Testis (tissue), 3 donors: ENCODE measurements around the gene MYH9. TPM values are rescaled to one million over a fixed set of nuclear protein-coding genes. Genes with fewer than 3 reads are reported as not detected.
A peak's percentile ranks its signal among the peaks of the same experiment; 100 is the strongest.

Experiments used
- DNase-seq: peaks from one replicate; pipeline ENCODE4 v3.0.0-alpha.2; 2019
- H3K27ac ChIP-seq, 2 donors: fragments of 200-600 bp; sonication (generic); one replicate each; pipeline ENCODE4 v1.5.1; 2019
- H3K27me3 ChIP-seq: fragments of 200-600 bp; sonication (generic); one replicate; pipeline ENCODE4 v1.5.1; 2019
- H3K36me3 ChIP-seq: fragments of 200-600 bp; sonication (generic); one replicate; pipeline ENCODE4 v1.5.1; 2017; ENCODE audit warnings: low read depth; ENCODE audit errors: missing control alignments
- H3K4me1 ChIP-seq: fragments of 200-600 bp; sonication (generic); one replicate; pipeline ENCODE4 v1.5.1; 2019
- H3K4me3 ChIP-seq, 2 donors: fragments of 200-600 bp; sonication (generic); one replicate each; pipeline ENCODE4 v1.5.1; 2017 to 2019
- H3K9me3 ChIP-seq: fragments of 200-600 bp; sonication (generic); one replicate; pipeline ENCODE4 v1.5.1; 2017
- POLR2A ChIP-seq: fragments of 450-650 bp; IDR thresholded peaks from one replicate; pipeline ENCODE4 v1.6.1; 2017; ENCODE audit warnings: antibody characterized with exemption, mild to moderate bottlenecking, moderate library complexity
- WGBS, 2 donors: methylation state at CpG; one replicate each; pipeline ENCODE4 v1.1.5; 2018; 5-methylcytosine and 5-hydroxymethylcytosine counted together
- intact Hi-C: fragments of 100-400 bp; cut with DNase I; formaldehyde crosslinking; loops from one replicate; pipeline ENCODE4 v1.15.1; 2023; ENCODE audit warnings: low total_unique reads
- polyA plus RNA-seq: library from polyadenylated mRNA; stranded (reverse); fragments of 350-450 nt; fragmentation: Illumina TruSeq; extraction: RNeasy Lipid Tissue Mini Kit (QIAGEN cat#74804); gene quantifications from one replicate; pipeline ENCODE4 v1.2.3, GENCODE V29; 2014; ENCODE audit warnings: low read depth, low replicate concordance; ENCODE audit not compliant: insufficient read depth
- total RNA-seq, 2 donors: library from RNA; depleted of rRNA; stranded (reverse); fragments of >200 nt; gene quantifications; one replicate each; pipeline ENCODE4 v1.2.3, GENCODE V29; 2016
- TF ChIP-seq, protein P1 (sequence below), 3 experiments: fragments of 450-650 bp in 2 of 3; fragments of 200-600 bp in 1 of 3; sonication (generic) in 1 of 3; IDR thresholded peaks; one replicate each; pipeline ENCODE4 v1.5.1; 2016 to 2019; ENCODE audit warnings: antibody characterized with exemption in 3 of 3, mild to moderate bottlenecking in 2 of 3, moderate library complexity in 1 of 3

MYH9 gene
- total and polyA plus RNA-seq, 3 donors from 2014 or later: 129 to 146 (median 141) TPM

- Histone ChIP-seq H3K4me1 (peaks cover 49% of the 10 kb centered on the region), H3K36me3 (no peaks in the 10 kb centered on the region), H3K27me3 (no peaks in the 10 kb centered on the region), H3K4me3 (no peak overlapping the region), H3K9me3 (no peaks in the 10 kb centered on the region), H3K27ac (peak overlapping the region in 1 of 2 donors; percentile 93)
- WGBS, 2 donors: 55 to 60% methylated on average over 2 of the region's 2 CpGs
- DNase-seq: no peak
- intact Hi-C loops: no loop called here
- TF ChIP-seq POLR2A: no peak
- TF ChIP-seq, protein P1, sequence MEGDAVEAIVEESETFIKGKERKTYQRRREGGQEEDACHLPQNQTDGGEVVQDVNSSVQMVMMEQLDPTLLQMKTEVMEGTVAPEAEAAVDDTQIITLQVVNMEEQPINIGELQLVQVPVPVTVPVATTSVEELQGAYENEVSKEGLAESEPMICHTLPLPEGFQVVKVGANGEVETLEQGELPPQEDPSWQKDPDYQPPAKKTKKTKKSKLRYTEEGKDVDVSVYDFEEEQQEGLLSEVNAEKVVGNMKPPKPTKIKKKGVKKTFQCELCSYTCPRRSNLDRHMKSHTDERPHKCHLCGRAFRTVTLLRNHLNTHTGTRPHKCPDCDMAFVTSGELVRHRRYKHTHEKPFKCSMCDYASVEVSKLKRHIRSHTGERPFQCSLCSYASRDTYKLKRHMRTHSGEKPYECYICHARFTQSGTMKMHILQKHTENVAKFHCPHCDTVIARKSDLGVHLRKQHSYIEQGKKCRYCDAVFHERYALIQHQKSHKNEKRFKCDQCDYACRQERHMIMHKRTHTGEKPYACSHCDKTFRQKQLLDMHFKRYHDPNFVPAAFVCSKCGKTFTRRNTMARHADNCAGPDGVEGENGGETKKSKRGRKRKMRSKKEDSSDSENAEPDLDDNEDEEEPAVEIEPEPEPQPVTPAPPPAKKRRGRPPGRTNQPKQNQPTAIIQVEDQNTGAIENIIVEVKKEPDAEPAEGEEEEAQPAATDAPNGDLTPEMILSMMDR (IDR thresholded peaks at IDR 0.05): no peak
These were observed 38.0 kb downstream of the MYH9 start for GRCh38 chr22:36349726-36350125.

- 86 to 95% methylated on average over 8 to 14 of the region's 14 CpGs for WGBS, 2 donors
- Histone ChIP-seq H3K4me3 (no peak overlapping the region), H3K4me1 (peaks cover 47% of the 10 kb centered on the region), H3K27me3 (no peaks in the 10 kb centered on the region), H3K36me3 (no peaks in the 10 kb centered on the region), H3K27ac (peak overlapping the region in 1 of 2 donors; percentile 93), H3K9me3 (no peaks in the 10 kb centered on the region)
- no peak for DNase-seq
- TF ChIP-seq, protein P1 (IDR thresholded peaks at IDR 0.05): no peak
- TF ChIP-seq POLR2A: no peak
- intact Hi-C loops: no loop called here
These were observed 39.0 kb downstream of the MYH9 start for GRCh38 chr22:36348760-36349159.

- TF ChIP-seq, protein P1 (IDR thresholded peaks at IDR 0.05): no peak
- TF ChIP-seq POLR2A: no peak
- WGBS, 2 donors: 55 to 71% methylated on average over 5 of the region's 5 CpGs
- H3K27ac ChIP-seq: no peak overlapping the region
- no peak overlapping the region for H3K4me3 ChIP-seq
- H3K27me3 ChIP-seq: no peaks in the 10 kb centered on the region
- H3K9me3 ChIP-seq: no peaks in the 10 kb centered on the region
- peaks cover 34% of the 10 kb centered on the region for H3K4me1 ChIP-seq
- H3K36me3 ChIP-seq: no peaks in the 10 kb centered on the region
- intact Hi-C loops: no loop called here
- no peak for DNase-seq
These were observed 40.7 kb downstream of the MYH9 start for GRCh38 chr22:36347094-36347493.

DNA sequence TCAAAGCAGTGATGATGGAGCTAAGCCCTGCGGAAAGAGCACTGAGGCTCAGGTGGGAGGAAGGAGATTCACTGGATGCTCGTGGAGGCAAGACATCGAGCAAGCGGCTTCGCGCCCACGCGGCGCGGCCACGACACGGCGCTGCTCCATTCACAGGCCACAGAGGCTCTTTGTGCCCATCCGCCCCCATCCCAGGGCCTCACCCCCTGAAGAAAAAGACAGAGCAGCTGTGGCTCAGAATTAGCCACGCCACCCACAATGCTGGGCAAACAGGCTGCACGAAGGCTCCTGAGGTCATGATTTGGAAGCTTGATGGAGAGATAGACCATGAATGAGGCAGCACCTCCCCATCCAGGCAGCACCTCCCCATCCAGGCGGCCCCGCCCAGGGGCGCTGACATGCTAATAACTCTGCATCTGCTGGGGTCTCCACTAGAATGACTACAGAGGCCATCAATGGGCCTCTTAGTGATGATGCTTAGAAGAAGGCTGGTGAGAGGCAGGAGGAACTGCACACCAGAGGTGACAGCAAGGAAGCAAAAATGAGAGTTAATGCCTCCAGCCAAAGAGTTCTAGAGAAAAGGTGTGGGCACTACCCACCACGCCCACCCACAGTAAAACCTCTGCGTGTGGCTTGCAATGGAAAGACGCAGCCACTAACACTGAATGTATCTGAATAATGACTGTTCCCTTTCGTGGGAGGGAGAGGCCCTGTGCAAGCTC lies 43.5 kb downstream of the MYH9 start:
- no peaks in the 10 kb centered on the region for H3K9me3 ChIP-seq
- DNase-seq: no peak
- H3K27me3 ChIP-seq: no peaks in the 10 kb centered on the region
- no peak overlapping the region for H3K4me3 ChIP-seq
- TF ChIP-seq POLR2A: no peak
- TF ChIP-seq, protein P1 (IDR thresholded peaks at IDR 0.05): no peak
- peak overlapping the region in 1 of 2 donors; percentile 8 for H3K27ac ChIP-seq
- 86 to 96% methylated on average over 10 to 23 of the region's 23 CpGs for WGBS, 2 donors
- intact Hi-C loops: no loop called here
- H3K4me1 ChIP-seq: peaks cover 5% of the 10 kb centered on the region
- H3K36me3 ChIP-seq: no peaks in the 10 kb centered on the region

DNA sequence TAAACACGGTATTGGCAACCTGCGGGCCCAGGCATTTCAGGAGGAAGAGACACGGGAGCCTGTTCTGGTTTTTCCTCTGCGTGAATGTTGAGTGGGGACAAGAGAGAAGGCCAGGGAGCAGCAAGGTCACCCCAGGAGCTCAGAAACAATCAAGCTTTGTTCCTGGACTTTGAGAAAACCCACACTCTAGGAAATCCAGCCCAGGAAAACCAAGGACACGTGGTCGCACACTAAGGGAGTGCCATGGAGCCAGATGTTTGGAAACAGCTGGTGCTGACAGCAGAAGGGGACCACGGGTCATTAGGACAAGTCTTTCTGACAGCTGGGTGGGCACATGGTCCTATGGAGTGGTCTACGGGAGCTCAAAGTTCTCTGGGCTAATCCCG lies 44.1 kb downstream of the MYH9 start:
- no peaks in the 10 kb centered on the region for H3K9me3 ChIP-seq
- no peaks in the 10 kb centered on the region for H3K27me3 ChIP-seq
- no peaks in the 10 kb centered on the region for H3K36me3 ChIP-seq
- H3K4me3 ChIP-seq: no peak overlapping the region
- TF ChIP-seq, protein P1 (IDR thresholded peaks at IDR 0.05): no peak
- no peak for TF ChIP-seq POLR2A
- WGBS, 2 donors: 39 to 48% methylated on average over 7 to 9 of the region's 9 CpGs
- DNase-seq: no peak
- H3K4me1 ChIP-seq: peaks cover 5% of the 10 kb centered on the region
- H3K27ac ChIP-seq: peak overlapping the region in 1 of 2 donors; percentile 8
- intact Hi-C loops: no loop called here
